ENCODE results near the gene CTCF.

CTCF gene

GRCh38 chr16:67549240-67549639 is 13.1 kb upstream of the CTCF start:
- no peak for TF ChIP-seq CTCF (IDR thresholded peaks at IDR 0.05; ENCODE audit: low read depth, low read length)
- DNase-seq (ENCODE audit: low read depth in 2 of 2), result no peak

GRCh38 chr16:67549936-67550335 is 12.4 kb upstream of the CTCF start:
- TF ChIP-seq CTCF (IDR thresholded peaks at IDR 0.05; ENCODE audit: low read depth, low read length), result no peak
- no peak for DNase-seq (ENCODE audit: low read depth in 2 of 2)
- no peak overlapping the region for H3K4me3 ChIP-seq (replicated peaks in 1 of 2; ENCODE audit: low read depth in 2 of 2, low read length in 2 of 2)

More at GRCh38 chr16:67549240-67549639, 13.1 kb upstream of the CTCF start:
- no peak overlapping the region for H3K4me3 ChIP-seq (replicated peaks in 1 of 2; ENCODE audit: low read depth in 2 of 2, low read length in 2 of 2)

- TF ChIP-seq CTCF (IDR thresholded peaks at IDR 0.05; ENCODE audit: low read depth, low read length), result no peak
- H3K4me3 ChIP-seq (replicated peaks in 1 of 2; ENCODE audit: low read depth in 2 of 2, low read length in 2 of 2), result no peak overlapping the region
- DNase-seq (ENCODE audit: low read depth in 2 of 2), result no peak
Measured at GRCh38 chr16:67551091-67551490, 11.2 kb upstream of the CTCF start.

DNA sequence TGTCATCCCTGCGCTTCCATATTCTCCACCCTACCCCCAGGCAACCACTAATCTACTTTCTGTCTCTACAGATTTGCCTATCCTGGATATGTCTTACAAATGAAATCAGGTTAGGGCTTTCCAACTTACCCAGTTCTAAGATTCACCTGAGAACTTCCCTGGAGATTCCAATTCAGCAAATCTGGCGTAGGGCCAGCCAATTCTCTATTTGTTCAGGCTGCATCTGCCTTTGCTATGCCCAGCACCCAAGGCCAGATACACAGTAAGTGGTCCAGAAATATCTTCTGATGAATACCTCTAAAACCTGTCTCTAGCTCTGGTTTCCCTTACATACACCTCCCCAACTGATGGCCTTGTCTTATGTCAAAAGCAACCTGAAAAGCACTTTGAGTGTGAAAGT is 10.4 kb upstream of the CTCF start:
- no peak for TF ChIP-seq CTCF (IDR thresholded peaks at IDR 0.05; ENCODE audit: low read depth, low read length)
- no peak for DNase-seq (ENCODE audit: low read depth in 2 of 2)
- no peak overlapping the region for H3K4me3 ChIP-seq (replicated peaks in 1 of 2; ENCODE audit: low read depth in 2 of 2, low read length in 2 of 2)

GRCh38 chr16:67552476-67552875 is 9.8 kb upstream of the CTCF start:
- TF ChIP-seq CTCF (IDR thresholded peaks at IDR 0.05; ENCODE audit: low read depth, low read length), result no peak
- H3K4me3 ChIP-seq (replicated peaks in 1 of 2; ENCODE audit: low read depth in 2 of 2, low read length in 2 of 2), result no peak overlapping the region
- no peak for DNase-seq (ENCODE audit: low read depth in 2 of 2)

DNA sequence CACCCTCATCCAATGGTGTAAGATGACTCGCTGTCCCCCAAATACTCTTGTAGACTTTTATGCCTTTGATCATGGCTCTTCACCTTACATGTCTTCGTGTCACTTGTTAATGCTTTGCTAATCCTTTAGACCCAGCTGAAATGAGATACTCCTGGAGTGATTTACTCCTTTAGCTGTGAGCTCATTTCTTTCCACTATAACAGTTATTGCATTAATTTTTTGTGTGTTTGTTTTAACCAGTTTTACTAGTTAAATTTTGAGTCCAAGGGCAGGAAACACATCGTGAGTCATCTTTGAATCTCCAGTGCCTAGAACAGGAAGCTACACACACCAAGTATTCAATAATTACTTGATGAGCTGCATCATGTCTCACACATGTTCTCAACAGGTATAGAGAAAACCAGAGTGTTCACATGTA is 6.5 kb upstream of the CTCF start:
- no peak for TF ChIP-seq CTCF (IDR thresholded peaks at IDR 0.05; ENCODE audit: low read depth, low read length)
- no peak overlapping the region for H3K4me3 ChIP-seq (replicated peaks in 1 of 2; ENCODE audit: low read depth in 2 of 2, low read length in 2 of 2)
- DNase-seq (ENCODE audit: low read depth in 2 of 2), result peak; percentile 47 to 73

DNA sequence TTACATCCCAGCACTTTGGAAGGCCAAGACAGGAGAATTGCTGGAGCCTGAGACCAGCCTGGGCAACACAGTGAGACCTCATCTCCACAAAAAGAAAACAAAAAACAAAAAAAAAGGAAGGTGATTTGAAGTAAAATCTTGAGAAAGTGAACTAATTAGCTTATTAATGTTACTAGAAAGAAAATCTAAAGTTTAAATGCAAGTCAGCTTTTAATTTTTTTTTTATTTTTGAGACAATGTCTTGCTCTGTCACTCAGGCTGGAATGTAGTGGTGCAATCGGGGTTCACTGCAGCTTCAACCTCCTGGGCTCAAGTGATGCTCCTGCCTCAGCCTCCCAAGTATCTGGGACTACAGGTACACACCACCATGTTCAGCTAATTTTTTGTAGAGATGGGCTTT is 3.5 kb upstream of the CTCF start:
- H3K4me3 ChIP-seq (replicated peaks in 1 of 2; ENCODE audit: low read depth in 2 of 2, low read length in 2 of 2), result no peak overlapping the region
- no peak for DNase-seq (ENCODE audit: low read depth in 2 of 2)
- TF ChIP-seq CTCF (IDR thresholded peaks at IDR 0.05; ENCODE audit: low read depth, low read length), result no peak
